Measurements from ENCODE around the gene NPAS3.

DNA sequence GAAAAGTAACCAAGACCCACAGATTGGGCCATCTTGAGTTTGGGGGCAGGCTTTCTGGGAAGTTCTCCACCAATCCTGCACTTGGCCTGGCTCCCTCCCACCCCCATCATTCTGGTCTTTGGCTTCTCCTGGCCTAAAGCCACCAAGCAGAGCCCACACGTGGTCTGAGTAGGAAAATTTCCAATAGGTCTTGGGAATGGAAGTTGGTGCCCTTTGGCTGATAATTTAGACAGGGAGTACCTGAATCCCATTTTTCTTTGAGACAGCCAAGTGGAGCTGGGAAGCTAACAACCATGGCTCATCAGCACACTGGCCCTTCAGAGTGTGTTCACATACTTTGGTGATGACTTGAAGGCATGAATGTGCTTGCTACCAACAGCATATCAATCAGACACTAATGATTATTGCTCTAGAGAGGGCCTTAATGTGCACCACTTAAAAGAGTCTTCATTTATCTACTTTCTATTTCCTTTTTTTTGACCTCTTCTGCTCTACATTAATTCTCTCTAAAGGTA lies 856.2 kb downstream of the NPAS3 start:
- TF ChIP-seq, protein P1, sequence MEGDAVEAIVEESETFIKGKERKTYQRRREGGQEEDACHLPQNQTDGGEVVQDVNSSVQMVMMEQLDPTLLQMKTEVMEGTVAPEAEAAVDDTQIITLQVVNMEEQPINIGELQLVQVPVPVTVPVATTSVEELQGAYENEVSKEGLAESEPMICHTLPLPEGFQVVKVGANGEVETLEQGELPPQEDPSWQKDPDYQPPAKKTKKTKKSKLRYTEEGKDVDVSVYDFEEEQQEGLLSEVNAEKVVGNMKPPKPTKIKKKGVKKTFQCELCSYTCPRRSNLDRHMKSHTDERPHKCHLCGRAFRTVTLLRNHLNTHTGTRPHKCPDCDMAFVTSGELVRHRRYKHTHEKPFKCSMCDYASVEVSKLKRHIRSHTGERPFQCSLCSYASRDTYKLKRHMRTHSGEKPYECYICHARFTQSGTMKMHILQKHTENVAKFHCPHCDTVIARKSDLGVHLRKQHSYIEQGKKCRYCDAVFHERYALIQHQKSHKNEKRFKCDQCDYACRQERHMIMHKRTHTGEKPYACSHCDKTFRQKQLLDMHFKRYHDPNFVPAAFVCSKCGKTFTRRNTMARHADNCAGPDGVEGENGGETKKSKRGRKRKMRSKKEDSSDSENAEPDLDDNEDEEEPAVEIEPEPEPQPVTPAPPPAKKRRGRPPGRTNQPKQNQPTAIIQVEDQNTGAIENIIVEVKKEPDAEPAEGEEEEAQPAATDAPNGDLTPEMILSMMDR (conservative IDR thresholded peaks at IDR 0.05; ENCODE audit: low read depth, low read length), result no peak
- TF ChIP-seq EZH2 (IDR thresholded peaks at IDR 0.05; ENCODE audit: borderline replicate concordance, low read depth, low read length, poor library complexity, severe bottlenecking), result no peak
